Measurements from ENCODE around the gene LBHD2. TPM values are rescaled to one million over a fixed set of nuclear protein-coding genes. Genes with fewer than 3 reads are reported as not detected.

LBHD2 gene
- polyA plus RNA-seq, 1 experiment: not detected

DNA sequence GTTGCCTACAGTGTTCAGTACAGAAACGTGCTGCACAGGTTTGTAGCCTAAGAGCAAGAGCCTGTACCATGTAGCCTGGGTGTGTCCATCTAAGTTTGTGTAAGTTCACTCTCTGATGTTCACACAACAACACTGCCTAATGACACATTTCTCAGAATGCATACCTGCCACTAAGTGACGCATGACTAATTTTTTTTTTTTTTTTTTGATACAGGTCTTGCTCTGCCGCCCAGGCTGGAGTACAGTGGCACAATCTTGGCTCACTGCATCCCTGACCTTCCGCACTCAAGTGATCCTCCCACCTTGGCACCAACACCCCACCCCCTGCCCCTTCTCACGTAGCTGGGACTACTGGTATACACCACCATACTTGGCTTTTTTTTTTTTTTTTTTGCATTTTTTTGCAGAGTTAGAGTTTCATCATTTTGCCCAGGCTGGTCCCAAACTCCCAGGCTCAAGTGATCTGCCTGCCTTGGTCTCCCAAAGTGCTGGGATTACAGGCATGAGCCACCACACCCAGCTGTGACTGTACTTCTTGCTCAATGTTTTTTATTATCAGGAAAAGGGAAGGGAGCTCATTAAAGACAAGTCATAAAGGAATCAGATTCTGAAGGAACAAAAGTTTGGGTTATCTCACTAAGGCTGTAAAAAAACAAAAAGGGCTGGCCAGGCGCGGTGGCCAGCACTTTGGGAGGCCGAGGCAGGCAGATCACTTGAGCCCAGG, 16.6 kb upstream of the LBHD2 start:
- Histone ChIP-seq H3K4me3 (ENCODE audit: low read depth, low read length) (no peak overlapping the region), H3K36me3 (ENCODE audit: control insufficient read depth, insufficient read depth, low read length) (no peaks in the 10 kb centered on the region), H3K27me3 (ENCODE audit: control insufficient read depth, insufficient read depth, low read length) (no peaks in the 10 kb centered on the region)
- CTCF ChIA-PET: interaction anchor here (1.0 kb wide), 1 partner anchor 9 kb away, joined by 3 read pairs; no protein-coding TSS in a partner anchor
- DNase-seq (ENCODE audit: low read depth): peak; percentile 78
- POLR2A ChIA-PET: interaction anchor here (0.7 to 1.0 kb wide), 2 partner anchors 10 to 11 kb away, joined by 3 to 10 read pairs; partner anchors contain the start of gene CDC42BPB
- TF ChIP-seq, protein P1, sequence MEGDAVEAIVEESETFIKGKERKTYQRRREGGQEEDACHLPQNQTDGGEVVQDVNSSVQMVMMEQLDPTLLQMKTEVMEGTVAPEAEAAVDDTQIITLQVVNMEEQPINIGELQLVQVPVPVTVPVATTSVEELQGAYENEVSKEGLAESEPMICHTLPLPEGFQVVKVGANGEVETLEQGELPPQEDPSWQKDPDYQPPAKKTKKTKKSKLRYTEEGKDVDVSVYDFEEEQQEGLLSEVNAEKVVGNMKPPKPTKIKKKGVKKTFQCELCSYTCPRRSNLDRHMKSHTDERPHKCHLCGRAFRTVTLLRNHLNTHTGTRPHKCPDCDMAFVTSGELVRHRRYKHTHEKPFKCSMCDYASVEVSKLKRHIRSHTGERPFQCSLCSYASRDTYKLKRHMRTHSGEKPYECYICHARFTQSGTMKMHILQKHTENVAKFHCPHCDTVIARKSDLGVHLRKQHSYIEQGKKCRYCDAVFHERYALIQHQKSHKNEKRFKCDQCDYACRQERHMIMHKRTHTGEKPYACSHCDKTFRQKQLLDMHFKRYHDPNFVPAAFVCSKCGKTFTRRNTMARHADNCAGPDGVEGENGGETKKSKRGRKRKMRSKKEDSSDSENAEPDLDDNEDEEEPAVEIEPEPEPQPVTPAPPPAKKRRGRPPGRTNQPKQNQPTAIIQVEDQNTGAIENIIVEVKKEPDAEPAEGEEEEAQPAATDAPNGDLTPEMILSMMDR (IDR thresholded peaks at IDR 0.05; ENCODE audit: insufficient read depth, low read depth, low read length): no peak

DNA sequence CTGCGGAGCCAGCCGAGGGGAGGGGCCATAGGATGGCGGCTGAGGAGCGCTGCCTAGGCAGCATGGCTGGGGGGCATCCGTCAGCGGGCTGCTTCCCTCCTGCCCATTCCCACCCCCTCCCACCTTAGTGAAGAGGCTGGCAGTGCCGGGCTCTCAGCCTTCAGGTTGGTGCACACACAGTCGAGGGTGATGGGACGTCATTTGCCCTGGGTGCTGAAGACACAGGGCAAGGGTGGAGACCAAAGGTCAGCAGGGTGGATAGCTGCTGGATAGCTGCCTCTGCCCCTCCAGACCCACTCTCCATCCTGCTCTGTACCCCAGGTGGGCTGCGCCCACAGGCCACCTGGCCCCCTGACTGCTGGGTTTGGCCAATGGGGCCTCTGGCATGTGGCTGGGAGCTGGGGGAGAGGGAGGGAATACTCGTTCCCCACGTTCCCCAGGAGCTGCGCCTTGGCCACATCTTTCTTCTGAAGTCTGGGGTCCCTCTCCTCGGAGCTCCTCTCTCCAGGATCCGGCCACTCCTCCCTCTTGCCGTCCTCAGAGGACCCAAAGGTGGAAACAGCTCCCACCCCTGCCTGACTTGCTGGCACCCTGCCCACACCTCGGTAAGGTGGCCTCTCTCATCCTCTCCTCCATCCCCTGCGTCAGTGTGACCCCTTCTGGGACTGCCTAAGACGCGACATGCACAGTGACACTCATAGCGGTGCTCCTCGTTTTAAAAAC, 15.5 kb upstream of the LBHD2 start:
- TF ChIP-seq, protein P1 (IDR thresholded peaks at IDR 0.05; ENCODE audit: insufficient read depth, low read depth, low read length): no peak
- no peak for DNase-seq (ENCODE audit: low read depth)
- H3K4me3 ChIP-seq (ENCODE audit: low read depth, low read length): no peak overlapping the region
- H3K27me3 ChIP-seq (ENCODE audit: control insufficient read depth, insufficient read depth, low read length): no peaks in the 10 kb centered on the region
- H3K36me3 ChIP-seq (ENCODE audit: control insufficient read depth, insufficient read depth, low read length): no peaks in the 10 kb centered on the region
- CTCF ChIA-PET: interaction anchor here (0.6 to 1.2 kb wide), 4 partner anchors 10 to 224 kb away, joined by 3 to 6 read pairs (median 4); no protein-coding TSS in a partner anchor
- POLR2A ChIA-PET: no interaction called here

DNA sequence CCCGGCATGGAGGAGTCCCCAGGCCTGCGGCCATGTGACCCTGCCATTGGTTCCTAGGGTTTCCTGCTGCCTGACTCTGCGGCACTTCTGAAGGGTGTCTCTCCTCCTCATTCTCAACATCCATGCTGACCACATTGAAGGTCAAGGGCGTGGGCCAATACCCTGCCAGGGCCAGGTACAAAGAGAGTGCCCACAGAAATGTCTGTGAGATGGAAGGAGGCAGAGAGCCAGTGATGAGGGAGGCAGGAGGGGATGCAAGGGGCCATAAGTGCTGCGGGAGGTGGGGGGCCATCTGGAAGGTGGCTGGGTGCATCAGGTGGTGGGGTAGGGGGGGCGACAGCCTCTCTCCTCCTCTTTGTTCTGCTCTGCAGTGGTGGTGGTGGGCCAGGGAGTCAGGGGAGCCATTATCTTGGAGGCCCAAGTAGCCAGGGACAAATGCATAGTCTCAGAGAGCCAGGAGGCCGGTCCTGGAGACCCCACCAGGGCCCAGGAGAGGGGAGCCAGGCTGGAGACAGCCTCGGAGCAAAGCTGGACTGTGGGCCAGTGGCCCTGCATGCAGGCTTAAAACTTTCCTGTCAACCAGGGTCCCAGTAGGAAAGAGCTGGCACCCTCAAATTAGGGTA, 13.6 kb upstream of the LBHD2 start:
- H3K36me3 ChIP-seq (ENCODE audit: control insufficient read depth, insufficient read depth, low read length): no peaks in the 10 kb centered on the region
- POLR2A ChIA-PET: no interaction called here
- CTCF ChIA-PET: interaction anchor here (1.0 kb wide), 1 partner anchor 221 kb away, joined by 3 read pairs; no protein-coding TSS in a partner anchor
- H3K27me3 ChIP-seq (ENCODE audit: control insufficient read depth, insufficient read depth, low read length): no peaks in the 10 kb centered on the region
- DNase-seq (ENCODE audit: low read depth): no peak
- TF ChIP-seq, protein P1 (IDR thresholded peaks at IDR 0.05; ENCODE audit: insufficient read depth, low read depth, low read length): no peak
- no peak overlapping the region for H3K4me3 ChIP-seq (ENCODE audit: low read depth, low read length)

DNA sequence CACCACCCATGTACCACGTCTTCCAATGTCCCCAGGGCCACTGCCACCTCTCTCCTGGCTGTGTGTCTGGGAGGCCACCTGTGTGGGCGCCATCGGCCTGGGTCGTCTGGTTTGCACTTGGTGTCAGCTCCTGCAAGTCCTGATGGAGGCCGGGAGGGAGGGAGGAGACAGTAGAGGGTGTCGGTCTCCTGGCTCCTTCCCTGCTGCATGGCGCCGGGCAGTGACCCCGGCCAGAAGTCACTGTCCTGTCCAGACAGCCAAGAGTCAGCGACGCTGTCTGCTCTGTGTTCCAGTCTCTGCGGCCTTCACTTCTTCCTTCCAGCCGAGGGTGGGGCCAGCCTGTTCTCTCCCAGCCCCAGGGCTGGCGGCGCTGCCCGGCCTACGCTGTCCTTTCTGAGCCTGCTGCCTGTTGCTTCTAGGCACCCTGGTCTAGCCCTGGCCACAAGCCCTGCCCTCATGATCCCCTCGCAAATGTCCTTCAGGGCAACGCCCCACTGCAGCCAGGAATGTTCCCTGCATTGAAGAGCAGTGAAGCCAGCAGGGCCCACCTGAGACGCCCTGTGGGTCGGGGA, 13.0 kb upstream of the LBHD2 start:
- no peaks in the 10 kb centered on the region for H3K27me3 ChIP-seq (ENCODE audit: control insufficient read depth, insufficient read depth, low read length)
- no peaks in the 10 kb centered on the region for H3K36me3 ChIP-seq (ENCODE audit: control insufficient read depth, insufficient read depth, low read length)
- CTCF ChIA-PET: interaction anchor here (1.0 kb wide), 1 partner anchor 221 kb away, joined by 3 read pairs; no protein-coding TSS in a partner anchor
- TF ChIP-seq, protein P1 (IDR thresholded peaks at IDR 0.05; ENCODE audit: insufficient read depth, low read depth, low read length): no peak
- POLR2A ChIA-PET: no interaction called here
- H3K4me3 ChIP-seq (ENCODE audit: low read depth, low read length): no peak overlapping the region
- no peak for DNase-seq (ENCODE audit: low read depth)
